Tibial nerve (tissue), 4 donors: ENCODE data around the gene SMIM29. TPM values are rescaled to one million over a fixed set of nuclear protein-coding genes. Genes with fewer than 3 reads are reported as not detected.
A peak's percentile ranks its signal among the peaks of the same experiment; 100 is the strongest.

Source experiments
- DNase-seq, 2 donors: peaks; one replicate each; pipeline ENCODE4 v3.0.0-alpha.2; 2019; ENCODE audit warnings: low spot score in 2 of 2
- H3K27ac ChIP-seq, 4 donors: fragments of 200-600 bp; sonication (generic) in 3 of 4; one replicate each; pipeline ENCODE4 v1.5.1; 2017 to 2019; ENCODE audit warnings: mild to moderate bottlenecking in 1 of 4
- H3K27me3 ChIP-seq, 2 donors: fragments of 200-600 bp; sonication (generic) in 1 of 2; one replicate each; pipeline versions ENCODE4 v1.5.1 to v1.6.0; 2017 to 2019
- H3K36me3 ChIP-seq, 3 donors: fragments of 200-600 bp; sonication (generic); one replicate each; pipeline ENCODE4 v1.5.1; 2018 to 2019
- H3K4me1 ChIP-seq, 4 donors: fragments of 200-600 bp; sonication (generic) in 3 of 4; one replicate each; pipeline ENCODE4 v1.5.1; 2017 to 2019
- H3K4me3 ChIP-seq, 4 donors: fragments of 200-600 bp; sonication (generic) in 3 of 4; one replicate each; pipeline ENCODE4 v1.5.1; 2017 to 2019; ENCODE audit warnings: mild to moderate bottlenecking in 1 of 4, moderate library complexity in 1 of 4
- H3K9me3 ChIP-seq, 4 donors: fragments of 200-600 bp; sonication (generic) in 3 of 4; one replicate each; pipeline ENCODE4 v1.5.1; 2017 to 2019
- EP300 ChIP-seq, 2 donors: sonication (generic); formaldehyde crosslinking; IDR thresholded peaks; one replicate each; pipeline ENCODE4 v1.6.1; 2017; ENCODE audit warnings: antibody characterized with exemption in 2 of 2, mild to moderate bottlenecking in 1 of 2
- POLR2A ChIP-seq, 2 donors: fragments of 450-650 bp; IDR thresholded peaks; one replicate each; pipeline ENCODE4 v1.6.1; 2017; ENCODE audit warnings: antibody characterized with exemption in 2 of 2, mild to moderate bottlenecking in 2 of 2, moderate library complexity in 2 of 2
- WGBS, 2 donors: methylation state at CpG; one replicate each; pipeline ENCODE4 v1.1.5; 2018; 5-methylcytosine and 5-hydroxymethylcytosine counted together
- total RNA-seq, 4 donors: library from RNA; depleted of rRNA; stranded (reverse); fragments of >200 nt; gene quantifications; one replicate each; pipeline ENCODE4 v1.1.0, GENCODE V29; 2016
- TF ChIP-seq, protein P1 (sequence below), 5 experiments: fragments of 200-600 bp in 3 of 5; fragments of 450-650 bp in 2 of 5; sonication (generic) in 3 of 5; IDR thresholded peaks; one replicate each; pipeline ENCODE4 v1.5.1; 2016 to 2019; ENCODE audit warnings: antibody characterized with exemption in 5 of 5, mild to moderate bottlenecking in 3 of 5, moderate library complexity in 2 of 5

Gene SMIM29
- 10 to 100 TPM; 36.3 to 51.9 (median 42.9) TPM for total RNA-seq

DNA sequence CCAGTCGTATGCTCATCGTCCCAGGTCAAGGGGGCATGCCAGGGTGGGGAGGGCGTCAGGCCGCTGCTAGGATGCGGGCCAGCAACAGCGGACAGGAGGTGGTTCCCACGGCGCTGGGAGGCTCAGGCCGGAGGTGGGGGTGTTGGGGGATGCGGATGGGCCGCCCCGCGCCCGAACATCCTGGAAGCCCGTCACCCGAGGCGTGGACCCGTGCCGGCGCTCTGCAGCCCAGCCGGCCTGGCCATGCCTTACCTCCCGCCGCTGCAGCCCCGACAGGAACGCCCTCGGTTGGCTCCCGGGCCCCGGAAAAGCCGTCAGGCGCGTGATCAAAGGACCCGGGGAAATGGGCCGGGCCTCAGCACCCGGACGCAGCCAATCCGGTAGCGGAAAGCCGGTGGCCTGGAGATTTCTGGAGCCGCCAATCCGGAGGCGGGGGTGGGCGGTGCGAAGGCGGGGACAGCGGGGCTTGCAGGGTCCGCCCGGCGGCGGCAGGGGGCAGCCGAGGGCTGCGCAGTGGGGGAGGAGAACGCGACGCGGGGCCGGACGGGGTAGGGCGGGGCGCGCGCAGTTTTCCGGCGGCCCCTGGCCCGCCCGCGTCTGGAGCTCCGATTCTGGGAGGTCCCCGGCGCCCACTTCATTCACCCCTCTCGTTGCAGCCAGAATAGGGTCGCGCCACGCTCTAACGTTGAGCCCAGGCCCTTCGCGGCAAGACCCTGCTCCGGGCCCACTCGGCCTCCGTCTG is at the start of gene SMIM29:
Gene SMIM29, minus strand, starts transcription at position 280 of the 742 bp plus-strand sequence. CDS start 1,215 bp downstream, outside the sequence.
- H3K9me3 ChIP-seq = no peaks in the 10 kb centered on the region
- peak within 1 kb of the TSS; percentile 89 to 94 (median 92) for H3K27ac ChIP-seq
- peak within 1 kb of the TSS; percentile 78 to 95 (median 88) for H3K4me3 ChIP-seq
- peak; percentile 92 to 94 for DNase-seq
- H3K27me3 ChIP-seq = no peaks in the 10 kb centered on the region
- TF ChIP-seq, protein P1, sequence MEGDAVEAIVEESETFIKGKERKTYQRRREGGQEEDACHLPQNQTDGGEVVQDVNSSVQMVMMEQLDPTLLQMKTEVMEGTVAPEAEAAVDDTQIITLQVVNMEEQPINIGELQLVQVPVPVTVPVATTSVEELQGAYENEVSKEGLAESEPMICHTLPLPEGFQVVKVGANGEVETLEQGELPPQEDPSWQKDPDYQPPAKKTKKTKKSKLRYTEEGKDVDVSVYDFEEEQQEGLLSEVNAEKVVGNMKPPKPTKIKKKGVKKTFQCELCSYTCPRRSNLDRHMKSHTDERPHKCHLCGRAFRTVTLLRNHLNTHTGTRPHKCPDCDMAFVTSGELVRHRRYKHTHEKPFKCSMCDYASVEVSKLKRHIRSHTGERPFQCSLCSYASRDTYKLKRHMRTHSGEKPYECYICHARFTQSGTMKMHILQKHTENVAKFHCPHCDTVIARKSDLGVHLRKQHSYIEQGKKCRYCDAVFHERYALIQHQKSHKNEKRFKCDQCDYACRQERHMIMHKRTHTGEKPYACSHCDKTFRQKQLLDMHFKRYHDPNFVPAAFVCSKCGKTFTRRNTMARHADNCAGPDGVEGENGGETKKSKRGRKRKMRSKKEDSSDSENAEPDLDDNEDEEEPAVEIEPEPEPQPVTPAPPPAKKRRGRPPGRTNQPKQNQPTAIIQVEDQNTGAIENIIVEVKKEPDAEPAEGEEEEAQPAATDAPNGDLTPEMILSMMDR (IDR thresholded peaks at IDR 0.05) = peak; percentile 98 to 100 (median 99)
- TF ChIP-seq POLR2A (IDR thresholded peaks at IDR 0.05) (peak; percentile 71 to 91), EP300 (IDR thresholded peaks at IDR 0.05) (peak; percentile 95)
- peaks cover 0 to 53% (median 22%) of the 10 kb centered on the region in 4 donors for H3K4me1 ChIP-seq
- WGBS, 2 donors = 0% methylated on average over 22 to 45 of the region's 79 CpGs
- peaks cover 0 to 8% (median 0%) of the 10 kb centered on the region in 3 donors for H3K36me3 ChIP-seq

DNA sequence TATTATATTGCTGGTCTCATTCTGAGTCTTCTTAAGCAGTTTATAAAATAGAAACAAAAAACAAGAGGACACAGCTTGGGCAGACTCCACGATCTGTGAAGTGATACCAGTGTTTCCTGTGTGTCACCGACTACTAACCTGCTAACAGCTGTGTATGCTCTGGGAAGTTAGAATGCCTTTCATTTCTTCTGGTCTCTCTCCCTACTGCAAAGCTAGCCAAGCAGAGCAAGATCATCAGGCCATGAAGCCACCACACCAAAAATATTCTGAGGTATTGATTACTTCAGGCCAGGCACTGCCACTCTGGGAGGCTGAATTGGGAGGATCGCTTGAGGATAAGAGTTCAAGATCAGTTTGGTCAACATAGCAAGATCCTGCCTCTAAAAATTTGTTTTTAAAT is 46.9 kb upstream of the SMIM29 start:
- WGBS, 2 donors = 73 to 79% methylated on average over 3 of the region's 3 CpGs
- Histone ChIP-seq H3K9me3 (no peaks in the 10 kb centered on the region), H3K4me1 (peaks cover 0 to 19% (median 0%) of the 10 kb centered on the region in 4 donors), H3K27ac (no peak overlapping the region), H3K36me3 (peaks cover 0 to 43% (median 7%) of the 10 kb centered on the region in 3 donors), H3K4me3 (no peak overlapping the region), H3K27me3 (no peaks in the 10 kb centered on the region)
- DNase-seq = no peak
- TF ChIP-seq POLR2A (IDR thresholded peaks at IDR 0.05) (no peak), EP300 (IDR thresholded peaks at IDR 0.05) (no peak)
- TF ChIP-seq, protein P1 (IDR thresholded peaks at IDR 0.05) = no peak

DNA sequence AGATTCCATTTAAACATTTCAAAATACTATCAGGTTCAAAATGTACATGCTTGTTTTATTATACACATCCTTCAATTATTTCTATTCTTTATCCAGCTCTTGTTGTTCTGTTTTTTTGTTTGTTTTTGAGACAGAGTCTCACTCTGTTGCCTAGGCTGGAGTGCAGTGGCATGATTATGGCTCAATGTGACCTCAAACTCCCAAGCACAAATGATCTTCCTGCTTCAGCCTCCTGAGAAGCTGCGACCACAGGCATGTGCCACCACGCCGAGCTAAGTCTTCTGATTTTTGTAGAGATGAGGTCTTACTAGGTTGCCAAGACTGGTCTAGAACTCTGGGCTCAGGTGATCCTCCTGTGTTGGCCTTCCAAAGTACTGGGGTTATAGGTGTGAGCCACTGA is 44.1 kb upstream of the SMIM29 start:
- H3K27ac ChIP-seq = no peak overlapping the region
- H3K36me3 ChIP-seq = peaks cover 0 to 59% (median 7%) of the 10 kb centered on the region in 3 donors
- 97 to 98% methylated on average over 3 of the region's 3 CpGs for WGBS, 2 donors
- H3K27me3 ChIP-seq = no peaks in the 10 kb centered on the region
- DNase-seq = no peak
- H3K4me3 ChIP-seq = no peak overlapping the region
- TF ChIP-seq, protein P1 (IDR thresholded peaks at IDR 0.05) = no peak
- no peak for TF ChIP-seq POLR2A (IDR thresholded peaks at IDR 0.05)
- no peak for TF ChIP-seq EP300 (IDR thresholded peaks at IDR 0.05)
- peaks cover 0 to 20% (median 4%) of the 10 kb centered on the region in 4 donors for H3K4me1 ChIP-seq
- no peaks in the 10 kb centered on the region for H3K9me3 ChIP-seq

DNA sequence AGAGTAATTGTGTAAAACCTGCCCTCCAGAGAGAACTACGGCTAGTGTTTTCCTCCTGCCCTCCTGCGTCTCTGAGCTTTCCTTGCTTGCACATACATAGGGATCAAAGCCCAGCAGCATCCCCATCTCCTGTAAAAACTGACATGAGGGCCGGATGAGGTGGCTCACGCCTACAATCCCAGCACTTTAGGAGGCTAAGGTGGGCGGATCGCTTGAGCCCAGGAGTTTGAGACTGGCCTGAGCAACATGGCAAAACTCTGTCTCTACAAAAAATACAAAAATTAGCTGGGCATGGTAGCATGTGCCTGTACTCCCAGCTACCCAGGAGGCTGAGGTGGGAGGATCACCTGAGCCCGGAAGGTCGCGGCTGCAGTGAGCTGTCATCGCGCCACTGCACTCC is 40.3 kb upstream of the SMIM29 start:
- H3K36me3 ChIP-seq = peaks cover 0 to 53% (median 7%) of the 10 kb centered on the region in 3 donors
- no peaks in the 10 kb centered on the region for H3K9me3 ChIP-seq
- H3K27me3 ChIP-seq = no peaks in the 10 kb centered on the region
- whole genome bisulfite sequencing, 2 donors = 88 to 90% methylated on average over 11 of the region's 11 CpGs
- H3K27ac ChIP-seq = peak overlapping the region in 2 of 4 donors; percentile 4 to 28
- DNase-seq = no peak
- H3K4me1 ChIP-seq = peaks cover 0 to 56% (median 16%) of the 10 kb centered on the region in 4 donors
- no peak overlapping the region for H3K4me3 ChIP-seq
- TF ChIP-seq, protein P1 (IDR thresholded peaks at IDR 0.05) = no peak
- TF ChIP-seq POLR2A (IDR thresholded peaks at IDR 0.05) (no peak), EP300 (IDR thresholded peaks at IDR 0.05) (no peak)

DNA sequence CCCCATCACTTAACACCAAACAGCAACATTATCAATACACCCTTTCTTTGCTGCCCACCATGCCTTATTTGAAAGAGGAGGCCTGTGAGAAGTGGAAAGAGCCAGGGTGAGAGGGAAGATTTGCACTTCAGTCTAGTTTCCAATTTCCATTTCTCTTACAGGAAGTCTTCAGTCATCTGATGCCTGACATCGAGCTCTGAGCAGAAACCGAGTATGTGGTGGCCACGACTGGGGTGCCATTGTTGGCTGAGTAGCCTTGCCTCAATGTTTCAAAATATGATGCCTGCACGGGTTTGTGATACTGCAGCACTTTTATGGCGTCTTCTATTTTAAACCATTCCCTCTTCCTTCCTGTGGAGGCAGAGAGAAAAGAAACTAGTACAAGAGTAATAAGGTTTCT is 39.8 kb upstream of the SMIM29 start:
- no peak for TF ChIP-seq EP300 (IDR thresholded peaks at IDR 0.05)
- no peak for DNase-seq
- 36 to 40% methylated on average over 5 of the region's 5 CpGs for WGBS, 2 donors
- no peaks in the 10 kb centered on the region for H3K9me3 ChIP-seq
- peaks cover 0 to 61% (median 21%) of the 10 kb centered on the region in 4 donors for H3K4me1 ChIP-seq
- no peak overlapping the region for H3K4me3 ChIP-seq
- no peaks in the 10 kb centered on the region for H3K27me3 ChIP-seq
- H3K36me3 ChIP-seq = peaks cover 0 to 48% (median 6%) of the 10 kb centered on the region in 3 donors
- H3K27ac ChIP-seq = peak overlapping the region in 3 of 4 donors; percentile 4 to 57 (median 28)
